ENCODE measurements around the gene RTEL1. TPM values are rescaled to one million over a fixed set of nuclear protein-coding genes. Genes with fewer than 3 reads are reported as not detected.
A peak's percentile ranks its signal among the peaks of the same experiment; 100 is the strongest.

Gene RTEL1
- total and polyA plus RNA-seq, 9 donors, result 8.4 to 13.3 (median 10.7) TPM

DNA sequence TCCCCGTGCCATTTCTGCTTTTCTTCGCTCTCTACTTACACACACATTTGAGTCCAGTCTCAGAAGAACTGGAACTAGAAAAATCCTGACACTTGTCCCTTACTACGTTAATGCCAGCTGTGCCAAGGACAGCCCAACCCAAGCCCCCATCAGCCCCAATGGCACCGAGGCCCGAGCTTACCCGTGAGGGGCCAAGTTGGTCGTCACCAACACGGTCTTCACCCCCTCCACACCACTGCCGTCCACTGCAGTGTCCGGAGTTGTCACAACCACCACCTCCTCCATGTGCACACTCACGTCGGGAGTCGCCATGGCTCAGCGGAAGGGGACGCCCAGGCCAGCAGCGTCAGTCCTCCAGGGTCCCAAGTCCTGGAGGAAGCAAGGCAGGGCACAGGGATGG lies 39.0 kb upstream of the RTEL1 start:
- no peak for DNase-seq
- Histone ChIP-seq H3K27ac (ENCODE audit: low read length) (no peak overlapping the region), H3K4me3 (ENCODE audit: low read length) (no peak overlapping the region), H3K4me1 (ENCODE audit: control insufficient read depth, insufficient read depth, low read length) (no peaks in the 10 kb centered on the region), H3K9me3 (replicated peaks; ENCODE audit: control insufficient read depth, low read depth, low read length) (peaks cover 2% of the 10 kb centered on the region), H3K27me3 (ENCODE audit: control insufficient read depth, insufficient read depth, low read length) (no peaks in the 10 kb centered on the region), H3K36me3 (ENCODE audit: control insufficient read depth, insufficient read depth, low read length) (peaks cover 40% of the 10 kb centered on the region)
- WGBS (ENCODE audit: insufficient coverage), result 94% methylated on average over 13 of the region's 16 CpGs

DNA sequence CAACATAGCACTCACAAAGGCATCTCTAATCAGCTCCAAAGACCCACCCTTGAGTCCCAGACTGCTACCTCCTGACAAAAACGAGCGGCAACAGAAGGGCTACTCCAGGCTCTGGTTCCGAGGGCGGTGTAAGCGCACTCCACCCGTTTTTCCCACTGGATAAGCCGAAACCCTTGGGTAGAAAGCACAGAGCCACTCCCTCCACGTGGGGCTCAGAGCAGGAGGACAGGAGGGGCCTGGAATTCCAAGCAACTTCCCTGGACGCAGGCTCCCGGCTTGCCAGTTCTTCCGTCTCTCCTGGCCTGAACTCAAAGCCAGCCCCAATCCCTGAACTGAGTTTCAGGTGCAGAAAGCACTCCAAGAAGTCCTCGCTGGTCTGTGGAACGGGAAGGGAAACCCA lies 38.6 kb upstream of the RTEL1 start:
- Histone ChIP-seq H3K36me3 (ENCODE audit: control insufficient read depth, insufficient read depth, low read length) (peaks cover 40% of the 10 kb centered on the region), H3K27me3 (ENCODE audit: control insufficient read depth, insufficient read depth, low read length) (no peaks in the 10 kb centered on the region), H3K27ac (ENCODE audit: low read length) (no peak overlapping the region)

DNA sequence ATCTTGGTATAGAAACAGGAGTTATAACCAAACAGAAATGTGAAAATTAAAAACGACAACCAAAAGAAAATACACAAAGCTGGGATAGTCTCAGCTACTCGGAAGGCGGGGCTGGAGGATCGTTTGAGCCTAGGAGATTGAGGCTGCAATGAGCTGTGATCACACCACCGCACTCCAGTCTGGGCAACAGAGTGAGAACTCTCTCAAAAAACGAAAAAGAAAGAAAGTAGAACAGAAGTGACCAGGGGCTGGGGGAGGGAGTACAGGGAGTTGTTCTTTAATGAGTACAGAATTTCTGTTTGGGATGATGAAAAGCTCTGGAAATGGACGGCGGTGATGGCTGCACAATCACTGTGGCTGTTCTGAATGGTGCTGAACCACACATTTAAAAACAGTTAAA lies 37.1 kb upstream of the RTEL1 start:
- H3K36me3 ChIP-seq (ENCODE audit: control insufficient read depth, insufficient read depth, low read length), result peaks cover 32% of the 10 kb centered on the region
- H3K27me3 ChIP-seq (ENCODE audit: control insufficient read depth, insufficient read depth, low read length), result no peaks in the 10 kb centered on the region
- WGBS (ENCODE audit: insufficient coverage), result 83% methylated on average over 7 of the region's 8 CpGs
- peaks cover 4% of the 10 kb centered on the region for H3K4me1 ChIP-seq (ENCODE audit: control insufficient read depth, insufficient read depth, low read length)
- no peak overlapping the region for H3K4me3 ChIP-seq (ENCODE audit: low read length)
- H3K9me3 ChIP-seq (replicated peaks; ENCODE audit: control insufficient read depth, low read depth, low read length), result no peaks in the 10 kb centered on the region
- no peak overlapping the region for H3K27ac ChIP-seq (ENCODE audit: low read length)
- DNase-seq, result no peak

More for the DNA sequence above, 38.6 kb upstream of the RTEL1 start:
- WGBS (ENCODE audit: insufficient coverage), result 63% methylated on average over 13 of the region's 13 CpGs
- H3K9me3 ChIP-seq (replicated peaks; ENCODE audit: control insufficient read depth, low read depth, low read length), result peaks cover 2% of the 10 kb centered on the region
- no peaks in the 10 kb centered on the region for H3K4me1 ChIP-seq (ENCODE audit: control insufficient read depth, insufficient read depth, low read length)
- H3K4me3 ChIP-seq (ENCODE audit: low read length), result no peak overlapping the region
- no peak for DNase-seq

DNA sequence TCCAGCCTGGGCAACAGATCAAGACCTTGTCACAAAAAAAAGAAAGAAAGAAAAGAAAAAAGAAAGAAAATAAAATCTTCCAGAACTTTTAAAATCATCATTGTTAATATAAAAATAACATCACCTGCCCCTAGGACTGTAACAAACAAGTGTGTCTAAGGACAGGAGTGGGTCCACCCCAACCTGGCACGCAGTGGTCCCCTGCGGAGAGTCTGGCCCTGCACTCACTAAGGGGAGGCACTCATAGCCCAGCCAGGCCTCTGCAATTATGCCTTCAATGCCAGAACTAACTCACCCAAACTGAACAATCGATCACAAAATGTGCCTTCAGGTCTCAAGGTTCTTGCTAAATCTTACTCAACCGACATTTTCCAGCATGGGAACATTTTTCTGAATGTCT lies 36.0 kb upstream of the RTEL1 start:
- H3K27ac ChIP-seq (ENCODE audit: low read length), result no peak overlapping the region
- peaks cover 5% of the 10 kb centered on the region for H3K4me1 ChIP-seq (ENCODE audit: control insufficient read depth, insufficient read depth, low read length)
- H3K27me3 ChIP-seq (ENCODE audit: control insufficient read depth, insufficient read depth, low read length), result no peaks in the 10 kb centered on the region
- peaks cover 23% of the 10 kb centered on the region for H3K36me3 ChIP-seq (ENCODE audit: control insufficient read depth, insufficient read depth, low read length)
- no peak overlapping the region for H3K4me3 ChIP-seq (ENCODE audit: low read length)
- 89% methylated on average over 2 of the region's 4 CpGs for WGBS (ENCODE audit: insufficient coverage)
- no peaks in the 10 kb centered on the region for H3K9me3 ChIP-seq (replicated peaks; ENCODE audit: control insufficient read depth, low read depth, low read length)
- no peak for DNase-seq

DNA sequence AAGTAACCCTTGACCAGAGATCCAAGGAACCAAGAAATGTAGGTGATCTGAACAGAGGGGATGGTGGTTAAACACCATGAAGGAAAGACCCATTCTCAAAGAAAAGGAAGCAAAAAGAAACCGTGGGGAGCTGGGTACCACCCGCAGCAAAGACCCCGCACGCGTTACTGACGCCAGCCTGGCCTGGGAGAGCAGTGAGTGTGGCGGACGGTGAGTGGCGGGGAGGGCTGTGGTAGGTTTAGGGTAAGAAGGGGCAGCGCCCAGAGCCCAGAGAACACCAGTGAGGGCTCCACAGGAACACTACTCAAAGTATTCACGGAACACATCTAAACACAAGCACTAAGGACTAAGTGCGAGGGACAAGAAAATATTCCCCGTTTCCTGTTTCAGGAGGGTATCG lies 35.4 kb upstream of the RTEL1 start:
- WGBS (ENCODE audit: insufficient coverage), result 96% methylated on average over 6 of the region's 14 CpGs
- Histone ChIP-seq H3K9me3 (replicated peaks; ENCODE audit: control insufficient read depth, low read depth, low read length) (no peaks in the 10 kb centered on the region), H3K27me3 (ENCODE audit: control insufficient read depth, insufficient read depth, low read length) (no peaks in the 10 kb centered on the region), H3K27ac (ENCODE audit: low read length) (no peak overlapping the region), H3K36me3 (ENCODE audit: control insufficient read depth, insufficient read depth, low read length) (peaks cover 20% of the 10 kb centered on the region), H3K4me1 (ENCODE audit: control insufficient read depth, insufficient read depth, low read length) (peaks cover 6% of the 10 kb centered on the region), H3K4me3 (ENCODE audit: low read length) (no peak overlapping the region)
- no peak for DNase-seq

DNA sequence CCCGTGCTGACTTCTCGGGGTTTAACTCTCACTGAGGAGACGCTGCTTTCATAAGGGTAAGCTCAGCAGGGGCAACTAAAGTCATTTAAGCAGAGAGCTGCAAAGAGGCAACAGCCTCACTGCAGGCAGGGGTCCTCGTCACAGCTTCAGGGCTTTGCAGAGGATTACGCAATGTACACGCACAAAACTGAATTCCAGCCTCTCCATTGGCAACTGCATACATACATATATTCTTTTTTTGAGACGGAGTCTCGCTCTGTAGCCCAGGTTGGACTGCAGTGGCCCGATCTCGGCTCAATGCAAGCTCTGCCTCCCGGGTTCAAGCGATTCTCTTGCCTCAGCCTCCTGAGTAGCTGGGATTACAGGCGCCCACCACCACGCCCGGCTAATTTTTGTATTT lies 33.6 kb upstream of the RTEL1 start:
- H3K9me3 ChIP-seq (replicated peaks; ENCODE audit: control insufficient read depth, low read depth, low read length), result no peaks in the 10 kb centered on the region
- no peaks in the 10 kb centered on the region for H3K27me3 ChIP-seq (ENCODE audit: control insufficient read depth, insufficient read depth, low read length)
- peaks cover 20% of the 10 kb centered on the region for H3K4me1 ChIP-seq (ENCODE audit: control insufficient read depth, insufficient read depth, low read length)
- H3K4me3 ChIP-seq (ENCODE audit: low read length), result no peak overlapping the region
- no peak overlapping the region for H3K27ac ChIP-seq (ENCODE audit: low read length)
- DNase-seq, result no peak
- peaks cover 3% of the 10 kb centered on the region for H3K36me3 ChIP-seq (ENCODE audit: control insufficient read depth, insufficient read depth, low read length)
- WGBS (ENCODE audit: insufficient coverage), result 65% methylated on average over 9 of the region's 15 CpGs

DNA sequence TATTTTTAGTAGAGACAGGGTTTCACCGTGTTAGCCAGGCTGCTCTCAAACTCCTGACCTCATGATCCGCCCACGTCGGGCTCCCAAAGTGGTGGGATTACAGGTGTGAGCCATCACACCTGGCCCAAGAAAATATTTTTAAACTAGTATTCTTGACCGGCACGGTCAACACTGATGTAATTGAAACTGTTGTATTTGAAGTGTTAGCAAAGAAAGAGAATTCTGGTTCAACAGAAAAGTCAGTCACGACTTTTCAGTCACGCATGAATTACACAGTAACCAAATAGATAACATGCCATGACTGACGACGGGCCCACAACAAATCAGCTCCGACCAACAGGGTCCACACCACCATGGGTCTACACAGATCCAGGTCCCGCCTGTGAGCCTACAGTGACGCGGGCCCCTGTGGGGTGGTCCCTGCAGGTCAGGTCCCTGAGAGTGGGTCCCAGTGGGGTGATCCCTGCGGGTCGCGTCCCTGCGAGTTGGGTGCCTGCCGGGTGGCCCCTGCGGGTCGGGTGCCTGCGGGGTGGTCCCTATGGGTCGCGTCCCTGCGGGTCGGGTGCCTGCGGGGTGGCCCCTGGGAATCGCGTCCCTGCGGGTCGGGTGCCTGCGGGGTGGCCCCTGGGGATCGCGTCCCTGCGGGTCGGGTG lies 32.2 kb upstream of the RTEL1 start:
- no peaks in the 10 kb centered on the region for H3K36me3 ChIP-seq (ENCODE audit: control insufficient read depth, insufficient read depth, low read length)
- no peaks in the 10 kb centered on the region for H3K9me3 ChIP-seq (replicated peaks; ENCODE audit: control insufficient read depth, low read depth, low read length)
- no peak for DNase-seq
- peak overlapping the region; percentile 79 for H3K27ac ChIP-seq (ENCODE audit: low read length)
- peak overlapping the region; percentile 58 for H3K4me3 ChIP-seq (ENCODE audit: low read length)
- 8% methylated on average over 20 of the region's 36 CpGs for WGBS (ENCODE audit: insufficient coverage)
- no peaks in the 10 kb centered on the region for H3K27me3 ChIP-seq (ENCODE audit: control insufficient read depth, insufficient read depth, low read length)
- H3K4me1 ChIP-seq (ENCODE audit: control insufficient read depth, insufficient read depth, low read length), result peaks cover 24% of the 10 kb centered on the region

DNA sequence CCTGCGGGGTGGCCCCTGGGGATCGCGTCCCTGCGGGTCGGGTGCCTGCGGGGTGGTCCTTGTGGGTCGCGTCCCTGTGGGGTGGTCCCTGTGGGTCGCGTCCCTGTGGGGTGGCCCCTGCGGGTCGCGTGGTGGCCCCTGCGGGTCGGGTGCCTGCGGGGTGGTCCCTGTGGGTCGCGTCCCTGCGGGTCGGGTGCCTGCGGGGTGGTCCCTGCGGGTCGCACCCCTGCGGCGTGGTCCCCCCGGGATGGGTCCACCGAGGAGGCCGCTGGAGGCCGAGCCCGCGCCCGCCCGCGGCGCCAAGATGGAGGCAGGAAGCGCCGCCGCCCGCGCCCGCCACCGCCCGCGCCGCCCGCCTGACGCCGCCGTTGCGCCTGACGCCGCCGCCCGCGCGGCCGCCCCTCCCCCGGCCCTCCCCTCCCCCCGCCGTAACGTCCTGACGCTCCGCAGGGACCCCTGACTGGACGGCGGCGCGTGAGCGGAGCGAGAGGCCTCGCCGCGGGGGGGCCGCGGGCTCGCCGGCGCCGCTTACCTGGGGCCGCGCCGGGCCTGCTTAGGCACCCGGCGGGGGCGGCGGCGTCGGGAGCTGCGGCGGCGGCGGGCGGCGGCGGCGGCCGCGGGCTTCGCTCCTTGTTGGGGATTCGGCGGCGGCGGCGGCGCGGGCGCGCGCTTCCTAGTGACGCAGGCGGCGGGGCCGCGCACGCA lies 31.5 kb upstream of the RTEL1 start, which contains the start of gene GMEB2:
TSS of gene GMEB2 (minus strand) at position 678 of the 705 bp plus-strand sequence. CDS start 7,704 bp downstream, outside the sequence.
- H3K4me3 ChIP-seq (ENCODE audit: low read length), result peak within 1 kb of the TSS; percentile 90
- H3K27ac ChIP-seq (ENCODE audit: low read length), result peak within 1 kb of the TSS; percentile 86
- WGBS (ENCODE audit: insufficient coverage), result under 1% methylated on average over 104 of the region's 114 CpGs
- no peaks in the 10 kb centered on the region for H3K9me3 ChIP-seq (replicated peaks; ENCODE audit: control insufficient read depth, low read depth, low read length)
- no peaks in the 10 kb centered on the region for H3K27me3 ChIP-seq (ENCODE audit: control insufficient read depth, insufficient read depth, low read length)
- peaks cover 24% of the 10 kb centered on the region for H3K4me1 ChIP-seq (ENCODE audit: control insufficient read depth, insufficient read depth, low read length)
- peak; percentile 92 for DNase-seq
- H3K36me3 ChIP-seq (ENCODE audit: control insufficient read depth, insufficient read depth, low read length), result no peaks in the 10 kb centered on the region

DNA sequence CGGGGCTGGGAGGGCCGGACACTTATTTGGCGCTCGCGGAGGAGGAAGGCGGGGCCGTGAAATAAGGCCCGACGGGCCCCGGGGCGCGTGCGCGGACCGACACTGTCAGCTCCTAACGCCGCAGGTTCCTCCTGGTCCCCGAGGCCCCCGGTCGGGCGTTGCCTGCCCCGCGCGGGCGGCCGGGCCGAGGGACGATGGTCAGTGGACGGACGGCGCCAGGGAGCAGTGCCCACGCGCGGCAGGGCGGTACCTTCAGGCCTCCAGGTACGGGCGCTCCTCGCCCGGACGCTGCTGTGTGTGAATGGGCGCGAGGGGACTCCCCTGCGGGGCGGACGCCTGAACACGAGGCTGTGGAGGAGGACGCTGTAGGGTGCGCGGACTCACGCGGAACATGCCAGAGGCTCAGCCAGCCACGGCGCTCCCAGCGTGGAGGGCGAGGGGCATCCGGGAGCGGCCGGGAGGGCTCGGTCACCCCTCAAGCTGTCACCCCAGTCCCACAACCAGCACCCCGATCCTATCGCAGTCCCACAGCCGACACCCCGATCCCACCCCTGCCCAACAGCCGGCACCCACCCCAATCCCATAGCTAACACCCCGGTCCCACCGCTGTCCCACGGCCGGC lies 30.9 kb upstream of the RTEL1 start:
- Histone ChIP-seq H3K27ac (ENCODE audit: low read length) (peak overlapping the region; percentile 86), H3K4me1 (ENCODE audit: control insufficient read depth, insufficient read depth, low read length) (peaks cover 24% of the 10 kb centered on the region), H3K4me3 (ENCODE audit: low read length) (peak overlapping the region; percentile 90), H3K9me3 (replicated peaks; ENCODE audit: control insufficient read depth, low read depth, low read length) (no peaks in the 10 kb centered on the region), H3K36me3 (ENCODE audit: control insufficient read depth, insufficient read depth, low read length) (no peaks in the 10 kb centered on the region), H3K27me3 (ENCODE audit: control insufficient read depth, insufficient read depth, low read length) (no peaks in the 10 kb centered on the region)
- peak; percentile 98 for DNase-seq
- under 1% methylated on average over 58 of the region's 68 CpGs for WGBS (ENCODE audit: insufficient coverage)

DNA sequence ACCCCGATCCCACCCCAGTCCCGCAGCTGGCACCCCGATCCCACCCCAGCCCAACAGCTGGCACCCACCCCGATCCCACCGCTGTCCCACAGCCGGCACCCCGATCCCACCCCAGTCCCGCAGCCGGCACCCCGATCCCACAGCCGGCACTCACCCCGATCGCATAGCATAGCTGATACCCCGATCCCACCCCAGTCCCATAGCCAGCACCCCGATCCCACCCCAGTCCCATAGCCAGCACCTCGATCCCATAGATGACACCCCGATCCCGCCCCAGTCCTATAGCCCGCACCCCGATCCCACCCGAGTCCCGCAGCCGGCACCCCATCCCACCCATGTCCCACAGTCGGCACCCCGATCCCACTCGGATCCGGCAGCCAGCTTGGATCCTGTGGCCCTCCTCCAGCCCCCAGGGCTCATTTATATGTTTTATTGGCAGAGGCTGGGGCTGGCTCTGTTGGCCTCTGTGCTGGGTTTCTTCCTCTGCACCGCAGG lies 30.3 kb upstream of the RTEL1 start:
- no peaks in the 10 kb centered on the region for H3K9me3 ChIP-seq (replicated peaks; ENCODE audit: control insufficient read depth, low read depth, low read length)
- peaks cover 24% of the 10 kb centered on the region for H3K4me1 ChIP-seq (ENCODE audit: control insufficient read depth, insufficient read depth, low read length)
- peak overlapping the region; percentile 90 for H3K4me3 ChIP-seq (ENCODE audit: low read length)
- WGBS (ENCODE audit: insufficient coverage), result 8% methylated on average over 26 of the region's 28 CpGs
- H3K27me3 ChIP-seq (ENCODE audit: control insufficient read depth, insufficient read depth, low read length), result no peaks in the 10 kb centered on the region
- no peak for DNase-seq
- peak overlapping the region; percentile 67 for H3K27ac ChIP-seq (ENCODE audit: low read length)
- H3K36me3 ChIP-seq (ENCODE audit: control insufficient read depth, insufficient read depth, low read length), result no peaks in the 10 kb centered on the region
